Parathyroid adenoma (tissue), 2 donors: ENCODE results near the gene PDIA6.

Experiments used
- H2AFZ ChIP-seq: fragments of 300-600 bp; sonication (generic); one replicate; pipeline ENCODE4 v1.7.0; 2017; ENCODE audit warnings: antibody characterized with exemption, mild to moderate bottlenecking
- H3K27ac ChIP-seq: fragments of 300-600 bp; sonication (generic); one replicate; pipeline ENCODE4 v1.7.0; 2017
- H3K27me3 ChIP-seq: fragments of 300-600 bp; sonication (generic); one replicate; pipeline ENCODE4 v1.7.0; 2017; ENCODE audit warnings: low read length; ENCODE audit not compliant: control insufficient read depth, insufficient read depth
- H3K36me3 ChIP-seq: fragments of 300-600 bp; sonication (generic); one replicate; pipeline ENCODE4 v1.7.0; 2017; ENCODE audit warnings: low read length; ENCODE audit not compliant: control insufficient read depth, insufficient read depth
- H3K4me1 ChIP-seq: fragments of 300-600 bp; sonication (generic); one replicate; pipeline ENCODE4 v1.7.0; 2017; ENCODE audit warnings: control low read depth
- H3K4me2 ChIP-seq: fragments of 300-600 bp; sonication (generic); one replicate; pipeline ENCODE4 v1.7.0; 2017; ENCODE audit warnings: low read length
- H3K4me3 ChIP-seq: fragments of 300-600 bp; sonication (generic); one replicate; pipeline ENCODE4 v1.7.0; 2017; ENCODE audit warnings: low read depth, low read length
- H3K79me2 ChIP-seq: fragments of 300-600 bp; sonication (generic); one replicate; pipeline ENCODE4 v1.7.0; 2017; ENCODE audit warnings: control low read depth
- H3K9ac ChIP-seq: fragments of 300-600 bp; sonication (generic); one replicate; pipeline ENCODE4 v1.7.0; 2017; ENCODE audit warnings: mild to moderate bottlenecking
- H3K9me3 ChIP-seq: fragments of 300-600 bp; sonication (generic); one replicate; pipeline ENCODE4 v1.7.0; 2017; ENCODE audit warnings: low read length; ENCODE audit not compliant: control insufficient read depth
- TF ChIP-seq, protein P1 (sequence below): fragments of 300-600 bp; sonication (generic); IDR thresholded peaks from one replicate; pipeline ENCODE4 v1.7.0; 2017; ENCODE audit warnings: antibody characterized with exemption, mild to moderate bottlenecking
- donor health status: primary hyperparathyroidism.

The PDIA6 gene

DNA sequence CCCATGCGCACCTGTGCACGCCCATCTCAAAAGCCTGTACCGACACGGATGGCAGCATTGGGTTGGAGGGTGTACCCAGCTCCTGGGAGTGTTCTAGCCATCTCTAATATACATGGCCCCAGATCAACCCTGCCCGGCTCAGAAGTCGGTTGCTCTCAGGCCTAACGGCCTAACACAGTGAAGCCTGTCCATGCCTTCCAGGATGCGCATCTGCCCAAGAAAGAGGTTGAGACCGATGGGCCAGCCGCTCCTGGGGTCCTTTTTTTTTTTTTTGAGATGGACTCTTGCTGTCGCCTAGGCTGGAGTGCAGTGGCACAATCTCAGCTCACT is 32.1 kb downstream of the PDIA6 start:
- peaks cover 6% of the 10 kb centered on the region for H3K4me1 ChIP-seq
- H2AFZ ChIP-seq: no peak overlapping the region
- no peaks in the 10 kb centered on the region for H3K79me2 ChIP-seq
- H3K9ac ChIP-seq: no peak overlapping the region
- no peaks in the 10 kb centered on the region for H3K36me3 ChIP-seq
- no peak overlapping the region for H3K4me3 ChIP-seq
- H3K27ac ChIP-seq: no peak overlapping the region
- TF ChIP-seq, protein P1, sequence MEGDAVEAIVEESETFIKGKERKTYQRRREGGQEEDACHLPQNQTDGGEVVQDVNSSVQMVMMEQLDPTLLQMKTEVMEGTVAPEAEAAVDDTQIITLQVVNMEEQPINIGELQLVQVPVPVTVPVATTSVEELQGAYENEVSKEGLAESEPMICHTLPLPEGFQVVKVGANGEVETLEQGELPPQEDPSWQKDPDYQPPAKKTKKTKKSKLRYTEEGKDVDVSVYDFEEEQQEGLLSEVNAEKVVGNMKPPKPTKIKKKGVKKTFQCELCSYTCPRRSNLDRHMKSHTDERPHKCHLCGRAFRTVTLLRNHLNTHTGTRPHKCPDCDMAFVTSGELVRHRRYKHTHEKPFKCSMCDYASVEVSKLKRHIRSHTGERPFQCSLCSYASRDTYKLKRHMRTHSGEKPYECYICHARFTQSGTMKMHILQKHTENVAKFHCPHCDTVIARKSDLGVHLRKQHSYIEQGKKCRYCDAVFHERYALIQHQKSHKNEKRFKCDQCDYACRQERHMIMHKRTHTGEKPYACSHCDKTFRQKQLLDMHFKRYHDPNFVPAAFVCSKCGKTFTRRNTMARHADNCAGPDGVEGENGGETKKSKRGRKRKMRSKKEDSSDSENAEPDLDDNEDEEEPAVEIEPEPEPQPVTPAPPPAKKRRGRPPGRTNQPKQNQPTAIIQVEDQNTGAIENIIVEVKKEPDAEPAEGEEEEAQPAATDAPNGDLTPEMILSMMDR: no peak
- no peaks in the 10 kb centered on the region for H3K9me3 ChIP-seq
- H3K4me2 ChIP-seq: no peak overlapping the region
- H3K27me3 ChIP-seq: no peaks in the 10 kb centered on the region

- no peaks in the 10 kb centered on the region for H3K79me2 ChIP-seq
Measured at GRCh38 chr2:10779776-10780490, 32.7 kb downstream of the PDIA6 start.

GRCh38 chr2:10778724-10779115 is 33.9 kb downstream of the PDIA6 start:
- H3K4me3 ChIP-seq: no peak overlapping the region
- H3K4me2 ChIP-seq: no peak overlapping the region
- TF ChIP-seq, protein P1: no peak
- H3K27me3 ChIP-seq: no peaks in the 10 kb centered on the region
- H3K9me3 ChIP-seq: no peaks in the 10 kb centered on the region
- H2AFZ ChIP-seq: no peak overlapping the region
- peaks cover 10% of the 10 kb centered on the region for H3K4me1 ChIP-seq
- H3K27ac ChIP-seq: no peak overlapping the region
- no peaks in the 10 kb centered on the region for H3K79me2 ChIP-seq
- H3K9ac ChIP-seq: no peak overlapping the region
- no peaks in the 10 kb centered on the region for H3K36me3 ChIP-seq

More at GRCh38 chr2:10779776-10780490, 32.7 kb downstream of the PDIA6 start:
- H3K4me1 ChIP-seq: peaks cover 3% of the 10 kb centered on the region
- no peak overlapping the region for H3K27ac ChIP-seq
- TF ChIP-seq, protein P1: no peak
- H3K4me3 ChIP-seq: no peak overlapping the region
- H3K9ac ChIP-seq: no peak overlapping the region
- no peak overlapping the region for H3K4me2 ChIP-seq
- H2AFZ ChIP-seq: no peak overlapping the region
- no peaks in the 10 kb centered on the region for H3K36me3 ChIP-seq
- no peaks in the 10 kb centered on the region for H3K9me3 ChIP-seq
- H3K27me3 ChIP-seq: no peaks in the 10 kb centered on the region

DNA sequence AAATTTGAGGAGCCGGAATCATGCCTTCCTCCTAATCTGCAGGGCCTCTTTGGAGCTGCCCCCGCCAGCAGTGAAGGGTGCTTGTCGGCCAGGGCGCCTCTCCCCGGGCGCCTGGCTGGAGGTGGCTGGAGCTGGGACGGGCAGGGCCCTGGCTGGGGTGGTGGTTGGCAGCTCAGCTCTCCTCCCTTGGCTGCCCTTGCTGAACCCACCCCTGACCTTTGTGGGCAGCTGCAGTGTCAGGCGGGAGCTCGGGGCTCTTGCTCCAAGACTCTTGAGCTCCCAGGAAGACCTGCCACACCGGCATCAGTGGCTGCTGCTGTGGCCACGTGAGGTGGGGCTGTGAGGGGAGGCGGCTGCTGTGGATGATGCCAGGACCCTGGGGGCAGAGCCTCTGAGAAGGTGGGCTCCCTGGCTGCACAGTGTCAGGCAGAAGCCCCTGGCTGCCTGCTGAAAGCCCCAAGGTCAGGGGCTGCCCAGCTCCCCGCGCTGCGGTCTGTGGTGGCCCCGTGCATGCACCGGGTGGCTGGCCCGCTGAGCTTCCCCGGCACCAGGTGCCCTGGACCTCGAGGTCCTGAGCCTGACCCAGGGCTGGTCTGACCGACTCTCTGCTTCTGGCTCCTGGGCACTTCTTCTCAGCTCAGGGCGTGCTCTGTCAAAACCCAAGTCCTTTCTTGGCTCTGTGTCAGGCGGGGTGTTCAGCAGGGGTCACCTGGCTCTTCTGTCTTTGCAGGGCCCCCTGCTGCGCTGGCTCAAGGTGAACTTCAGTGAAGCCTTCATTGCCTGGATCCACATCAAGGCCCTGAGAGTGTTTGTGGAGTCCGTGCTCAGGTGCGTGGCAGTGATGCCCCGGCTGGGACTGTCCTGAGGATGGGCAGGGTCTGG is 34.5 kb downstream of the PDIA6 start:
- Histone ChIP-seq H2AFZ (no peak overlapping the region), H3K36me3 (no peaks in the 10 kb centered on the region), H3K9me3 (no peaks in the 10 kb centered on the region), H3K27me3 (no peaks in the 10 kb centered on the region), H3K4me3 (no peak overlapping the region), H3K27ac (no peak overlapping the region), H3K9ac (no peak overlapping the region), H3K79me2 (no peaks in the 10 kb centered on the region), H3K4me1 (peaks cover 12% of the 10 kb centered on the region), H3K4me2 (no peak overlapping the region)
- TF ChIP-seq, protein P1: no peak
